Measurements from ENCODE around the gene SURF1. TPM values are rescaled to one million over a fixed set of nuclear protein-coding genes. Genes with fewer than 3 reads are reported as not detected.

The SURF1 gene
- total and polyA plus RNA-seq, 7 donors: 27.7 to 127 (median 54.9) TPM

- ATAC-seq: peak; percentile 96 to 98 (median 98)
- Histone ChIP-seq H3K4me3 (peak within 1 kb of the TSS; percentile 100), H3K27me3 (ENCODE audit: insufficient read depth in 3 of 3, low read length in 2 of 3) (no peaks in the 10 kb centered on the region), H3K36me3 (ENCODE audit: insufficient read depth in 1 of 2, low read depth in 1 of 2) (peaks cover 0 to 3% of the 10 kb centered on the region in 2 donors), H3K9me3 (no peaks in the 10 kb centered on the region), H3K4me1 (peaks cover 41% of the 10 kb centered on the region), H3K27ac (peak within 1 kb of the TSS; percentile 97)
- WGBS, 3 donors: 0 to 1% (median 0%) methylated on average over 50 to 120 of the region's 120 CpGs
- no peak for TF ChIP-seq CTCF (IDR thresholded peaks at IDR 0.05)
- DNase-seq: peak; percentile 96 to 98
- intact Hi-C loops (cut with DNase I): loop anchor here (2.0 to 5.0 kb wide), 3 partner anchors 23 to 39 kb away; partner anchors contain the start of gene SURF6 (in 1 of the 2)
These were observed 19.7 kb upstream of the SURF1 start, which contains the start of the genes STKLD1 and SURF4 for GRCh38 chr9:133375724-133376654. TSS of gene STKLD1 (plus strand) at chr9:133376366. CDS start at chr9:133376474, 108 bp downstream. TSS of gene SURF4 (minus strand) at chr9:133376060. CDS start at chr9:133375969, 91 bp downstream.

DNA sequence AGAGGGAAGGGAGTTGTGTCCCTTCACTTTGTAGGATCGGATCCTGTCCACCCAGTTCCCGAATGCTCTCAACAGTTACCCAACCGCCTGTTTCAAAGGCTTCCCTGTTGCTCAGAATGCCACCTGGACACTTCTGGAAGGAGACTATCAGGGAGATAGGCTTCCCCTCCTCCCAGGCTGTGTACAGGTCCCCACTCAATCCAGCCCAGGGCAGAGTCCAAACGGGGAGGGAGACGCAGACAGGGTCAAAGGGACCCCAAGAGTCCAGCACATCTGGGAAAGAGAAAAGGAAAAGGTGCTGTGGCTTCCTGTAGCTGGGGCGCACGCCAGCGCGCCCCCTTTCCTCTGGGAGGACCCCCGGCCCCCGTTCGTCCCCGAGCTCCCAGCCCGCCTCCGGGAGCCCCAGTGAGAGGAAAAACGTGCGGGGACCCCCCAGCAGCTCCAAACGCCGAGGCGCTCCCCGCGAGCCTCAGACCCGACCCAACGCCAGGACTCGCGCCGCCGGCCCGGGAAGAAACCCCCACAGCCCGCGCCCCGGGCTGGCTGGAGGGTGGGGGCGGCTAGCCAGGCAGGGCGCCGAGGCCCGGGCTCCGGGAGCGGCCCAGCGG is 18.9 kb upstream of the SURF1 start:
- Histone ChIP-seq H3K36me3 (ENCODE audit: insufficient read depth in 1 of 2, low read depth in 1 of 2) (peaks cover 0 to 11% of the 10 kb centered on the region in 2 donors), H3K27ac (peak overlapping the region; percentile 97), H3K9me3 (no peaks in the 10 kb centered on the region), H3K4me1 (peaks cover 48% of the 10 kb centered on the region), H3K4me3 (peak overlapping the region; percentile 100), H3K27me3 (ENCODE audit: insufficient read depth in 3 of 3, low read length in 2 of 3) (no peaks in the 10 kb centered on the region)
- no peak for TF ChIP-seq CTCF (IDR thresholded peaks at IDR 0.05)
- ATAC-seq: peak in 2 of 4 donors; percentile 15 to 24
- 1% methylated on average over 35 to 39 of the region's 39 CpGs for WGBS, 3 donors
- peak in 1 of 2 donors; percentile 57 for DNase-seq
- intact Hi-C loops (cut with DNase I): loop anchor here (2.0 to 5.0 kb wide), 2 partner anchors 22 to 38 kb away; partner anchors contain the start of gene SURF6 (in 1 of the 2)

DNA sequence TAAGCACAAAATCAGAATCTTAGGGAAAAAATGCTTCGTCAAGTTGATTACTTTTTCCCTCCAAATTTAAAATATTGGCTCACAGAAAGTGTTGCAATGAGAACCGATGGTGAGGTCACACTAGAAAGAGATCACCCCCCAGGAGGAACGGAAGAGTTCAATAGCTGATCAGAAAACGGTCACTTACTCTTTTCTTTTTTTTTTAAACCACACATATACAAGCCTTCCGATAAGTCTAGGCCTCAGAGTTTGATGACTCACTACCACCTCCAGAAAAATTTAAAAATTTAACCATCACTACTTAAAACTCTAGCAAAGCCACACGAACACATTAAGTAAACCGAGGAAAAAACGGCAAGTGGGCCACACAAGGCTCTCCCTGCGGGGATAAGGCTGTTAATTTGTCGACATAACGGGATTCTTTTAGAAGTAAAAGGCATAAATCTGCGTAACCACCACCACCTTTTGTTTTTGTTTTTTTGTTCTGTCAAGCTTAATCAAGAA is 18.4 kb upstream of the SURF1 start:
- Histone ChIP-seq H3K36me3 (ENCODE audit: insufficient read depth in 1 of 2, low read depth in 1 of 2) (peaks cover 0 to 16% of the 10 kb centered on the region in 2 donors), H3K4me1 (peaks cover 54% of the 10 kb centered on the region), H3K27ac (peak overlapping the region; percentile 97), H3K4me3 (peak overlapping the region; percentile 100), H3K9me3 (no peaks in the 10 kb centered on the region), H3K27me3 (ENCODE audit: insufficient read depth in 3 of 3, low read length in 2 of 3) (no peaks in the 10 kb centered on the region)
- ATAC-seq: no peak
- TF ChIP-seq CTCF (IDR thresholded peaks at IDR 0.05): no peak
- DNase-seq: no peak
- intact Hi-C loops (cut with DNase I): loop anchor here (2.0 to 5.0 kb wide), 2 partner anchors 22 to 37 kb away; partner anchors contain the start of gene SURF6 (in 1 of the 2)
- WGBS, 3 donors: 14 to 24% (median 19%) methylated on average over 12 of the region's 12 CpGs

- Histone ChIP-seq H3K27ac (peak overlapping the region; percentile 15), H3K4me3 (peak overlapping the region; percentile 4), H3K27me3 (ENCODE audit: insufficient read depth in 3 of 3, low read length in 2 of 3) (no peaks in the 10 kb centered on the region), H3K4me1 (peaks cover 77% of the 10 kb centered on the region), H3K9me3 (no peaks in the 10 kb centered on the region), H3K36me3 (ENCODE audit: insufficient read depth in 1 of 2, low read depth in 1 of 2) (peaks cover 0 to 26% of the 10 kb centered on the region in 2 donors)
- peak; percentile 53 to 81 for DNase-seq
- intact Hi-C loops (cut with DNase I): no loop called here
- ATAC-seq: no peak
- TF ChIP-seq CTCF (IDR thresholded peaks at IDR 0.05): no peak
- 31 to 47% (median 38%) methylated on average over 7 of the region's 7 CpGs for WGBS, 3 donors
These were observed 15.9 kb upstream of the SURF1 start for GRCh38 chr9:133372144-133372543.

Measured in psoas muscle (tissue), 8 donors.